Peyer's patch (tissue), 4 donors: Measurements from ENCODE around the gene ZSWIM5. TPM values are rescaled to one million over a fixed set of nuclear protein-coding genes. Genes with fewer than 3 reads are reported as not detected.

Source experiments
- DNase-seq, 3 donors: peaks; one replicate each; pipeline ENCODE4 v3.0.0-alpha.2; 2017 to 2019
- H3K27ac ChIP-seq, 4 donors: fragments of 200-600 bp; sonication (generic); one replicate each; pipeline ENCODE4 v1.5.1; 2016 to 2019
- H3K27me3 ChIP-seq, 2 donors: fragments of 200-600 bp; sonication (generic); one replicate each; pipeline ENCODE4 v1.5.1; 2019
- H3K36me3 ChIP-seq, 3 donors: fragments of 200-600 bp; sonication (generic); one replicate each; pipeline ENCODE4 v1.5.1; 2016 to 2019
- H3K4me1 ChIP-seq, 4 donors: fragments of 200-600 bp; sonication (generic); one replicate each; pipeline ENCODE4 v1.5.1; 2016 to 2019
- H3K4me3 ChIP-seq, 4 donors: fragments of 200-600 bp; sonication (generic); 1 replicate in 3 of 4; 2 replicates in 1 of 4; pipeline ENCODE4 v1.5.1; 2016 to 2019; ENCODE audit warnings: mild to moderate bottlenecking in 1 of 4
- H3K9me3 ChIP-seq, 4 donors: fragments of 200-600 bp; sonication (generic); one replicate each; pipeline ENCODE4 v1.5.1; 2016 to 2019; ENCODE audit warnings: mild to moderate bottlenecking in 1 of 4
- POLR2A ChIP-seq, 2 donors: fragments of 450-650 bp; IDR thresholded peaks; one replicate each; pipeline ENCODE4 v1.5.1; 2017; ENCODE audit warnings: antibody characterized with exemption in 2 of 2, mild to moderate bottlenecking in 2 of 2, moderate library complexity in 2 of 2
- total RNA-seq, 4 donors: library from RNA; depleted of rRNA; stranded (reverse); fragments of >200 nt; gene quantifications; one replicate each; pipeline ENCODE4 v1.1.0, GENCODE V29; 2016
- TF ChIP-seq, protein P1 (sequence below), 6 experiments: fragments of 450-650 bp in 4 of 6; fragments of 200-600 bp in 2 of 6; sonication (generic) in 1 of 6; IDR thresholded peaks; one replicate each; pipeline ENCODE4 v1.5.1; 2017 to 2019; ENCODE audit warnings: antibody characterized with exemption in 6 of 6, mild to moderate bottlenecking in 3 of 6, moderate library complexity in 1 of 6

Gene ZSWIM5
- total RNA-seq, 4 donors from 2014 or later, result 8.3 to 16.5 (median 13.4) TPM

DNA sequence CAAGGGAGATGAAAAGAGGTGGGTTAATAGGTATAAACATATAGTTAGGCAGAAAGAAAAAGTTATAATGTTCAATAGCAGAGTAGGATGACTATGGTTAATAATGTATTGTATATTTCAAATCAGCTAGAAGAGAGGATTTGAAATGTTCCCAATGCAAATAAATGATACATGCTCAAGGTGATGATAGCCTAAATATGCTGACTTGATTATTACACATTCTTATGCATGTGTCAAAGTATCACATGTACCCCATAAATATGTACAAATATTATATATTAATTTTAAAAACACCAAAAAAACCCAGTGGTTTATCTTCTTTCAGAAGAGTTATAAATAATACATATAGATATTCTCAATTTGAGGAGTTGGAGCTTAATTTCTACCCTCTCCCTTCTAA lies 38.3 kb upstream of the ZSWIM5 start:
- no peak for TF ChIP-seq POLR2A (IDR thresholded peaks at IDR 0.05)
- TF ChIP-seq, protein P1, sequence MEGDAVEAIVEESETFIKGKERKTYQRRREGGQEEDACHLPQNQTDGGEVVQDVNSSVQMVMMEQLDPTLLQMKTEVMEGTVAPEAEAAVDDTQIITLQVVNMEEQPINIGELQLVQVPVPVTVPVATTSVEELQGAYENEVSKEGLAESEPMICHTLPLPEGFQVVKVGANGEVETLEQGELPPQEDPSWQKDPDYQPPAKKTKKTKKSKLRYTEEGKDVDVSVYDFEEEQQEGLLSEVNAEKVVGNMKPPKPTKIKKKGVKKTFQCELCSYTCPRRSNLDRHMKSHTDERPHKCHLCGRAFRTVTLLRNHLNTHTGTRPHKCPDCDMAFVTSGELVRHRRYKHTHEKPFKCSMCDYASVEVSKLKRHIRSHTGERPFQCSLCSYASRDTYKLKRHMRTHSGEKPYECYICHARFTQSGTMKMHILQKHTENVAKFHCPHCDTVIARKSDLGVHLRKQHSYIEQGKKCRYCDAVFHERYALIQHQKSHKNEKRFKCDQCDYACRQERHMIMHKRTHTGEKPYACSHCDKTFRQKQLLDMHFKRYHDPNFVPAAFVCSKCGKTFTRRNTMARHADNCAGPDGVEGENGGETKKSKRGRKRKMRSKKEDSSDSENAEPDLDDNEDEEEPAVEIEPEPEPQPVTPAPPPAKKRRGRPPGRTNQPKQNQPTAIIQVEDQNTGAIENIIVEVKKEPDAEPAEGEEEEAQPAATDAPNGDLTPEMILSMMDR (IDR thresholded peaks at IDR 0.05), result no peak
- no peaks in the 10 kb centered on the region for H3K4me1 ChIP-seq
- H3K36me3 ChIP-seq, result no peaks in the 10 kb centered on the region
- DNase-seq, result no peak
- peaks cover 0 to 9% (median 0%) of the 10 kb centered on the region in 4 donors for H3K9me3 ChIP-seq
- H3K4me3 ChIP-seq, result no peak overlapping the region
- no peaks in the 10 kb centered on the region for H3K27me3 ChIP-seq
- no peak overlapping the region for H3K27ac ChIP-seq

DNA sequence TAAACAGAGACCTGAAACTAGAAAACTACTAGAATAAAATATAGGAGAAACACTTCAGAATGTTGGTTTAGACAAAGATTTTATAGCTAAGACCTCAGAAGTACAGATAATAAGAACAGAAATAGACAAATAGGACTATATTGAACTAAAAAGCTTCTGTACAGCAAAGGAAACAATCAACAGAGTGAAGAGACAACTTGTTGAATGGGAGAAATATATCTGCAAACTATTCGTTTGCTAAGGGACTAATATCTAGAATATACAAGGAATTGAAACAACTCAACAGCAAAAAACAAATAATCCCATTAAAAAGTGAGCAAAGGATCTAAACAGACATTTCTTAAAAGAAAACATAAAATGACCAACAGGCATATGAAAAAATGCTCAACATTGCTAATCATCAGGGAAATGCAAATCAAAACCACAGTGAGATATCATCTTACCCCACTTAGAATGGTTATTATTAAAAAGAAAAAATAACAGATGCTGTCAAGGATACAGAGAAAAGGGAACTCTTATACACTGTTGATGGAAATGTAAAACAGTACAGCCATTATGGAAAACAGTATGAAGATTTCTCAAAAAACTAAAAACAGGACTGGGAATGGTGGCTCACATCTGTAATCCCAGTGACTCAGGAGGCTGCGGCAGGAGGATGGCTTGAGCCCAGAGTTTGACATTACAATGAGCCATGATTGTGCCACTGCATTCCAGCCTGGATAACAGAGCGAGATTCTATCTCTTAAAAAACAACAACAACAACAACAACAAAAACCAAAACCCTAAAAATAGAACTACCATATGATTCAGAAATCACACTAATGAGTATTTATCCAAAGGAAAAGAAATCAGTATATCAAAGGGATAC lies 37.3 kb upstream of the ZSWIM5 start:
- no peaks in the 10 kb centered on the region for H3K27me3 ChIP-seq
- no peak overlapping the region for H3K27ac ChIP-seq
- H3K9me3 ChIP-seq, result peaks cover 0 to 9% (median 0%) of the 10 kb centered on the region in 4 donors
- TF ChIP-seq, protein P1 (IDR thresholded peaks at IDR 0.05), result no peak
- no peak for TF ChIP-seq POLR2A (IDR thresholded peaks at IDR 0.05)
- no peak for DNase-seq
- H3K36me3 ChIP-seq, result no peaks in the 10 kb centered on the region
- H3K4me3 ChIP-seq, result no peak overlapping the region
- no peaks in the 10 kb centered on the region for H3K4me1 ChIP-seq

DNA sequence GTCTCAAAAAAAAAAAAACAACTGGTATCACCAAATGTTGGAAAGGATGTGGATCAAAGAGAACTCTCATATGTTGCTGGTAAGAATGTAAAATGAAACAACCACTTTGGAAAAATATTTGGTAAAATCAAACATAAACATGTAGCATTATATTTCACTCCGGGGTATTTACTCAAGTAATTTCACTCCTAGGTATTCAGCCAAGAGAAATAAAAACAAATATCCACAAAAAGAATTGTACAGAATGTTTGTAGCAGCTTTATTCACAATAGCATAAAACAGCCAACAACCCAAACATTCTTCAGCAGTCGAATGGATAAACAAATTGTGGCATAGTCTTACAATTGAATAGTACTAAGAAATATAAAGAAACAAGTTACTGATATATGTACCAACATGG lies 32.4 kb upstream of the ZSWIM5 start:
- H3K36me3 ChIP-seq, result no peaks in the 10 kb centered on the region
- TF ChIP-seq, protein P1 (IDR thresholded peaks at IDR 0.05), result no peak
- no peak for TF ChIP-seq POLR2A (IDR thresholded peaks at IDR 0.05)
- DNase-seq, result no peak
- no peaks in the 10 kb centered on the region for H3K4me1 ChIP-seq
- H3K27me3 ChIP-seq, result no peaks in the 10 kb centered on the region
- no peak overlapping the region for H3K27ac ChIP-seq
- no peak overlapping the region for H3K4me3 ChIP-seq
- peaks cover 0 to 12% (median 0%) of the 10 kb centered on the region in 4 donors for H3K9me3 ChIP-seq

DNA sequence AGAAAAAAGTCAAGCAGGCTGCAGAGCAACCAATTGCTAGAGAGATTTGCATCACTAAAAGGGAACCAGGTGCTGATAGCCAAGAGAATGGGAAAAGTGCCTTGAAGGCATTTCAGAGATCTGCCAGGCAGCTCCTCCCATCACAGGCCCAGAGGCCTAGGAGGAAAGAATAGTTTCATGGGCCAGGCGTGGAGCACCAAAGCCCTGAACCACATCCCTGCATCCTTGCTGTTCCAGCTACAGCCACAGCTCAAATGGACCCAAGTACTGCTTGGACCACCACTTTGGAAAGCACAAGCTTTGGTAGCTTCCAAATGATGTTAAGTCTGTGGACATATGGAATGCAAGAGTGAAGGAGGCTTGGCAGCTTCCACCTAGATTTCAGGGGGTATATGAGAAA lies 29.7 kb upstream of the ZSWIM5 start:
- no peak overlapping the region for H3K27ac ChIP-seq
- no peak for DNase-seq
- TF ChIP-seq, protein P1 (IDR thresholded peaks at IDR 0.05), result no peak
- TF ChIP-seq POLR2A (IDR thresholded peaks at IDR 0.05), result no peak
- no peaks in the 10 kb centered on the region for H3K27me3 ChIP-seq
- peaks cover 0 to 8% (median 0%) of the 10 kb centered on the region in 4 donors for H3K9me3 ChIP-seq
- no peak overlapping the region for H3K4me3 ChIP-seq
- no peaks in the 10 kb centered on the region for H3K36me3 ChIP-seq
- no peaks in the 10 kb centered on the region for H3K4me1 ChIP-seq

DNA sequence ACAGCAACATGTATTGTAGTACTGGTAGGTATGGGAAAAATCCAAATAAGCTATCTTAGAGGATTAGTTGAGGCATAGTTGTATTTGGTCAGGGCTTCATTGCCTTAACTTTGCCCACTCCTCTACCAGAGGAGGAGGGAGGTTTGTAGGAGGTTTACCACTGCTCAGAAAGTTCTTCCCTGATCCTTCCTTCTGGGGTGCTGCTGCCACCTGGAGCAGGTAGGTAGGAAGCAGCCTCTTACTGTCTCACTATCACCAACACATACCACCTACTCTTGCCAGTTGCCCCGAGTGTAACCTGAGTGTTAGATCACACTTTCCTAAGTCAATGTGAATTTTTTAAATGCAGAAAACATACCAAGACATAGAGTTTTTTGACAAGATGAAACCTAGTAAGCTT lies 24.1 kb upstream of the ZSWIM5 start:
- no peaks in the 10 kb centered on the region for H3K27me3 ChIP-seq
- H3K9me3 ChIP-seq, result no peaks in the 10 kb centered on the region
- H3K27ac ChIP-seq, result no peak overlapping the region
- peak in 1 of 3 donors; percentile 73 for DNase-seq
- no peaks in the 10 kb centered on the region for H3K36me3 ChIP-seq
- H3K4me1 ChIP-seq, result no peaks in the 10 kb centered on the region
- TF ChIP-seq, protein P1 (IDR thresholded peaks at IDR 0.05), result peak in 4 of 6 experiments; percentile 30 to 75 (median 72)
- no peak for TF ChIP-seq POLR2A (IDR thresholded peaks at IDR 0.05)
- H3K4me3 ChIP-seq, result no peak overlapping the region
